Central memory CD8-positive, alpha-beta T cell (primary cell): Measurements from ENCODE around the gene APLF.
"Not testable (repeated sequence)": the region's sequence is repeated elsewhere in the genome, so short reads cannot be mapped to it uniquely, and the experiment has no call there.

Experiments used
- ATAC-seq: fragments of 150-1000 bp; cut with Tn5 transposase; replicated peaks from 2 replicates; pipeline ENCODE4 v1.10.0; 2022; ENCODE audit warnings: mild to moderate bottlenecking, moderate FRiP score, moderate number of reproducible peaks; ENCODE audit not compliant: poor library complexity, severe bottlenecking; ENCODE audit errors: extremely low read depth
- DNase-seq, 2 donors: peaks; one replicate each; pipeline ENCODE4 v3.0.0; 2021; ENCODE audit warnings: low spot score in 2 of 2
- H3K27ac Mint-ChIP-seq: one replicate; pipeline ENCODE4 v1.8.0; 2022; ENCODE audit warnings: low read depth, mild to moderate bottlenecking, moderate library complexity, mixed read lengths
- H3K27me3 Mint-ChIP-seq: one replicate; pipeline ENCODE4 v1.8.0; 2022; ENCODE audit warnings: mixed read lengths
- H3K36me3 Mint-ChIP-seq: one replicate; pipeline ENCODE4 v1.8.0; 2022; ENCODE audit warnings: mild to moderate bottlenecking, moderate library complexity, mixed read lengths; ENCODE audit not compliant: insufficient read depth
- H3K4me1 Mint-ChIP-seq: one replicate; pipeline ENCODE4 v1.8.0; 2022; ENCODE audit warnings: mixed read lengths
- H3K4me3 Mint-ChIP-seq: one replicate; pipeline ENCODE4 v1.8.0; 2022; ENCODE audit warnings: mild to moderate bottlenecking, moderate library complexity, mixed read lengths
- H3K9me3 Mint-ChIP-seq: one replicate; pipeline ENCODE4 v1.8.0; 2022; ENCODE audit warnings: mixed read lengths

Gene APLF

DNA sequence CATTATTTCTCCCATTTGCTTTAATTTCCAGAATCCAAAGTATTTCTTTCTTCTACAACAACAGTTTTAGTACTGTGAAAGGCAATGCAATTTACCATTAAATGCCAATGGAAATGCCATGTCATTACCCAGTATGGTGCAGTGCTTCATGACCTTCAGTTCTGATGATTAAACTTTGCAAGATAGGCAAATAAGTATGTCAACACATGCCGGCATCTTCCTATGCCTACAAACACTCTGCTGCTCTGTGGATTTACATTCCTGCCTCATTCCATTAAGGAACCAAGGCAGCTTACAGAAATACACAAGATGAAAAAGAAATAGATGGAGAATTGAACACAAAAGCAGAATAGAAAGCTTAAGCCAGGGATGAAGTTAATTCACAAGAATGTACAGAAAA lies 123.3 kb downstream of the APLF start:
- Mint-ChIP-seq H3K9me3 (no peaks in the 10 kb centered on the region), H3K4me3 (no peak overlapping the region), H3K4me1 (peaks cover 6% of the 10 kb centered on the region), H3K27me3 (no peaks in the 10 kb centered on the region), H3K36me3 (no peaks in the 10 kb centered on the region), H3K27ac (no peak overlapping the region)
- ATAC-seq, result no peak
- DNase-seq, result no peak

DNA sequence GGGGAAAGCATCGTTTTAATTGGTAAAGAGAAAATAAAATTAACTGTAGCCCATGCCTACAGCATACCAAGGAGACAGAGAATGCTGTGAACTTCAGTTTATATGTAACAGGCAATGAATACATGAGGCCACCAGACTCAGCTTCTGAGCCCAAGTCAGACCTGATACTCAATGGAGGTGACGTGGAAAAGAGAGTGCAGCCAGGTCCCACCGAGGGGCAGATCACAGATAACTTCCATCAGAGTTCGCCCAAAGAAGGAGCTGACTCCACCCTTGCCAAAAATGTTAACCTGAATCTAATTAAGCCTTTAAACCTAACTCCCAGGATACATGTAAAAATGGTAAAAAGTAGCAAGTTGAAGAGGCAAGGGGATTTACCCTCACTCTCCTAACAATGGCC lies 123.8 kb downstream of the APLF start:
- Mint-ChIP-seq H3K27ac (no peak overlapping the region), H3K36me3 (no peaks in the 10 kb centered on the region), H3K4me1 (peaks cover 6% of the 10 kb centered on the region), H3K27me3 (no peaks in the 10 kb centered on the region), H3K9me3 (no peaks in the 10 kb centered on the region), H3K4me3 (no peak overlapping the region)
- ATAC-seq, result no peak
- no peak for DNase-seq

DNA sequence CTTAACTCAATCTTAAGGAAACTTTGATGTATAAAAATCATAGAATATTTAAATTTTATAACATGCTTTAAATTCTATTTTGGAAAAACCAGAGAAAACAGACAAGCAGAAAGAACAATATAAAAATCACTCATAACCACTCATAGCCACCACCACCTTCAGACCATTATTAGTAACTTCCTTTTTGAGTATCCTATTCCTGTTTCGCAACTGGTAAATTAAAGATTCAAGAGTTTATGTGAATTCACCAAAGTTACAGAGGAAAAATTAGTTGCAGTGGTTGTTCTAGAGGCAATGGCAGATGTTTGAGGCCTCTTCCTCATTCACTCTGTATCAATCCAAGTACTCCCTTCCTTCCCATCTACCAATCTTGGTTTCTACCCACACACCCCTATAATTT lies 126.7 kb downstream of the APLF start:
- Mint-ChIP-seq H3K27me3 (peaks cover 21% of the 10 kb centered on the region), H3K9me3 (no peaks in the 10 kb centered on the region), H3K4me1 (peaks cover 6% of the 10 kb centered on the region), H3K27ac (no peak overlapping the region), H3K36me3 (no peaks in the 10 kb centered on the region), H3K4me3 (no peak overlapping the region)
- ATAC-seq (no peak), DNase-seq (no peak)

DNA sequence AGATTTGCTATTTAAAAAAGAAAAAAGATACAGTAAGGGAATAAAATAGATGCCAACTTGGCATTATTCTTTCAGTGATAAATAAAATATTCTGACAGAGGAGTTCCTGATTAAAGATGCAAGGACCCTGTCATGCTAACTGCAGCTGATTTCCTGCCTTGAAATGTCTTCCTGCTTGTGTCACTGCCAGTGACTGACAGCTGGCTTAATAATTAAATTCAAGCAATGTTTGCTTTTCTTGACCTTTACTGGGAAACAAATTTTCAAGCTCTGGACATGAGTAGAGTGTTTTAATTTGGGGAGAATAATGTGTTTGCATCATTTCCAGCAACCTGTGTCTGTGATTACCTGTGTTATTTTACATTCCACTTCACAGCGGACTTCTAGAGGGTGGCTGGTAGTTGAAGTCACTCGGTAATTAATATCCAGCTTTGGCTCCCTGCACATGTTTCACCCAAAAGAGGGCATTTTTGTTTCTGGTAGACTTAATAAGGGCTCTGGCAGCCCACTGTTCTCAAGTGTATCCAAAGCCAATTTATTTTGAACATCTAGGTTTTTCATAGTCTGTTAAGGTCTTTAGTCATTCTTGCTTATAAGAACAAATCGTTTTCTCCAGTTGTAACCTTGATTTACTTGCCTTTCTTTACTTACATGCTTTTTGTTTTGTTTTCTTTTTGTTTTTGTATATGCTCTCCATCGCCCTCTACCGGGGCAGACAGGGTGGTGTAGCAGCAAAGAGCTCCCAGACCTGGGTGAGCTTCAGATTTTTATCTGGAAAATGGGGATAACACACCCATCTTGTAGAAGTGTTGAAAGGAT lies 127.5 kb downstream of the APLF start:
- H3K4me1 Mint-ChIP-seq, result peaks cover 6% of the 10 kb centered on the region
- H3K27ac Mint-ChIP-seq, result peak overlapping the region; percentile 29
- ATAC-seq (peak; percentile 49), DNase-seq (peak; percentile 24 to 34)
- H3K4me3 Mint-ChIP-seq, result peak overlapping the region; percentile 30
- H3K9me3 Mint-ChIP-seq, result peaks cover 2% of the 10 kb centered on the region
- peaks cover 29% of the 10 kb centered on the region for H3K27me3 Mint-ChIP-seq
- no peaks in the 10 kb centered on the region for H3K36me3 Mint-ChIP-seq

DNA sequence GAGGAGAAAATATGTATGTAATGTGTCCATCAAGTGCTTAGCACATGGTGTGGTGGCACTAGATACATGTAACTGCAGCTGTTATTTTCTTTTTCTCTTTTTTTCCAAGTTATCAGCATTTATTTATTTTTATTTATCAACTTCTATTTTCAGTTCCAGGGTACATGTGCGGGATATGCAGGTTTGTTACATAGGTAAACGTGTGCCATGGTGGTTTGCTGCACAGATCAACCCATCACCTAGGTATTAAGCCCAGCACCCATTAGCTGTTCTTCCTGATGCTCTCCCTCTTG lies 128.1 kb downstream of the APLF start:
- Mint-ChIP-seq H3K27me3 (peaks cover 35% of the 10 kb centered on the region), H3K27ac (peak overlapping the region; percentile 29), H3K4me3 (peak overlapping the region; percentile 30)
- not testable (repeated sequence) for ATAC-seq, DNase-seq, H3K36me3 Mint-ChIP-seq, H3K9me3 Mint-ChIP-seq, H3K4me1 Mint-ChIP-seq

DNA sequence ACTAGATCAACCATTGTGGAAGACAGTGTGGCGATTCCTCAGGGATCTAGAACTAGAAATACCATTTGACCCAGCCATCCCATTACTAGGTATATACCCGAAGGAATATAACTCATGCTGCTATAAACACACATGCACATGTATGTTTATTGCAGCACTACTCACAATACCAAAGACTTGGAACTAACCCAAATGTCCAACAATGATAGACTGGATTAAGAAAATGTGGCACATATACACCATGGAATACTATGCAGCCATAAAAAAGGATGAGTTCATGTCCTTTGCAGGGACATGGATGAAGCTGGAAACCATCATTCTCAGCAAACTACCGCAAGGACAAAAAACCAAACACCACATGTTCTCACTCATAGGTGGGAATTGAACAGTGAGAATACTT lies 133.1 kb downstream of the APLF start:
- not testable (repeated sequence) for DNase-seq, H3K4me3 Mint-ChIP-seq, H3K4me1 Mint-ChIP-seq, H3K9me3 Mint-ChIP-seq, H3K27ac Mint-ChIP-seq, H3K36me3 Mint-ChIP-seq, ATAC-seq
- peaks cover 36% of the 10 kb centered on the region for H3K27me3 Mint-ChIP-seq

DNA sequence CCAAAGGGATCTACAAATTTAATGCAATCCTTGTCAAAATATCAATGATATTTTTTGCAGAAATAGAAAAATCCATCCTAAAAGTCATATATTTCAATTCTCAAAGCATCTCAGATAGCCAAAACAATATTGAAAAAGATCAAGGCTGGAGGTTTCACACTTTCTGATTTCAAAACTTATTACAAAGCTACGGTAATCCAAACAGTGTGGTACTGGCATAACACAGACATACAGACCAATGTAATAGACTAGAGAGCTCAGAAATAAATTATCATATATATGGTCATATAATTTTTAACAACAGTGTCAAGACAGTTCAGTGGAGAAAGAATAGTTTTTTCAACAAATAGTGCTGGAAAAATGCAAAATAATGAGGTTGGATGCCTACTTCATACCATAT lies 135.7 kb downstream of the APLF start:
- no peaks in the 10 kb centered on the region for H3K4me1 Mint-ChIP-seq
- H3K27ac Mint-ChIP-seq, result no peak overlapping the region
- H3K36me3 Mint-ChIP-seq, result peaks cover 1% of the 10 kb centered on the region
- DNase-seq (no peak), ATAC-seq (no peak)
- peaks cover 7% of the 10 kb centered on the region for H3K9me3 Mint-ChIP-seq
- peaks cover 25% of the 10 kb centered on the region for H3K27me3 Mint-ChIP-seq
- no peak overlapping the region for H3K4me3 Mint-ChIP-seq

DNA sequence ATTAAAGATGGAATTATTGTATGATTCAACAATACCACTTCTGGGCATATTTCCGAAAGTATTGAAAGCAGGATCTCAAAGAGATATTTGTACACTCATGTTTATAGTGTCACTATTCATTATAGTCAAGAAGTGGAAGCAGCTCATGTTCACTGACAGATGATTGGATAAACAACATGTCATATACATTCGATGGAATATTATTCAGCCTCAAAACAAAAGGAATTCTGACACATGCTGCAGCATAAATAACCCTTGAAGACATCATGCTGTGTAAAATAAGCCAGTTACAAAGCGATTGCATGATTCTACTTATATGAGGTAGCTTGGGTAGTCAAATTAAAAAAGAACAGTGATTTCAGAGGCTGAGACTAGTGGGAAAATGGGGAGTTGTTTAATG lies 136.7 kb downstream of the APLF start:
- ATAC-seq (no peak), DNase-seq (no peak)
- Mint-ChIP-seq H3K27me3 (peaks cover 15% of the 10 kb centered on the region), H3K4me3 (no peak overlapping the region), H3K4me1 (no peaks in the 10 kb centered on the region), H3K27ac (no peak overlapping the region), H3K9me3 (peaks cover 7% of the 10 kb centered on the region), H3K36me3 (peaks cover 1% of the 10 kb centered on the region)

DNA sequence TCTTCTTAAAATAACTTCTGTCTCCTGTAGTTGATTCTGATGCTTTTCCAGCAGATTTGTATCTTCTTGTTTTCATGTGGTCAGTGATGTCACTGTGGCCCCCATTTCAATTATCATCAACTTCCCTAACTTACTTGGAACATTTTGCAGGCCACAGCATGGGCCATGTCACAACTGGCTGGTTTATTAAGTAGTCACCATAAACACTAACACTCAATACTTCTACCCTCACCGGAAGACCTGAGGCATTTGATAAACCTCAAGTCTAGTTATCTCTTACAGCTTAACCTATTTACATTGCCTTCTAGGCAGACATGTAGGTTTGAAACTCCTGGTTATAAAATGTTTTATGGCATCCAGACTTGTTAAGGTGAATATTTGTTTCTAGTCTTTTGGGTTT lies 138.6 kb downstream of the APLF start:
- Mint-ChIP-seq H3K4me1 (no peaks in the 10 kb centered on the region), H3K4me3 (no peak overlapping the region), H3K9me3 (peaks cover 6% of the 10 kb centered on the region)

DNA sequence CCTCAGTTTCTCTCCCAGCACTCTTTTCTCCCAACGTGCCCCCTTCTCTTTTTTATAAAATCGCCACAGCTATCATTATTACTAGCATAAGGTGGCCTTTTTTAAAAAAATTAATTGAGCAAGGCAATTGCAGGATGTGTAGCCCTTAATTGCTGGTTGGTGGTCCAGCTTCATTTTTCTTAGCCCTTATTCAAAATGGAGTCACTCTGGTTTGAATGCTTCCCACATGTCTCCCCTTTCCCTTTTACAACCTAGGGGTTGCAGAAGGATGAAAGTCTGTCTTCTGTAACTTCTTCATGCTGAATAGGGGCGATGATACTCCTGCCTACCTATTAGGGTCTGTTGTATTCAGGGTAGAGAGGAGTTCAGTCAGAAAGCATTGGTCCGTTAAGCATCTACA lies 139.4 kb downstream of the APLF start:
- no peaks in the 10 kb centered on the region for H3K36me3 Mint-ChIP-seq
- no peaks in the 10 kb centered on the region for H3K4me1 Mint-ChIP-seq
- peaks cover 6% of the 10 kb centered on the region for H3K9me3 Mint-ChIP-seq
- DNase-seq (no peak), ATAC-seq (no peak)
- H3K27ac Mint-ChIP-seq, result peak overlapping the region; percentile 21
- no peaks in the 10 kb centered on the region for H3K27me3 Mint-ChIP-seq
- H3K4me3 Mint-ChIP-seq, result no peak overlapping the region

More for the DNA sequence above, 138.6 kb downstream of the APLF start:
- H3K27me3 Mint-ChIP-seq, result no peaks in the 10 kb centered on the region
- peak overlapping the region; percentile 21 for H3K27ac Mint-ChIP-seq
- ATAC-seq (no peak), DNase-seq (no peak)
- no peaks in the 10 kb centered on the region for H3K36me3 Mint-ChIP-seq

DNA sequence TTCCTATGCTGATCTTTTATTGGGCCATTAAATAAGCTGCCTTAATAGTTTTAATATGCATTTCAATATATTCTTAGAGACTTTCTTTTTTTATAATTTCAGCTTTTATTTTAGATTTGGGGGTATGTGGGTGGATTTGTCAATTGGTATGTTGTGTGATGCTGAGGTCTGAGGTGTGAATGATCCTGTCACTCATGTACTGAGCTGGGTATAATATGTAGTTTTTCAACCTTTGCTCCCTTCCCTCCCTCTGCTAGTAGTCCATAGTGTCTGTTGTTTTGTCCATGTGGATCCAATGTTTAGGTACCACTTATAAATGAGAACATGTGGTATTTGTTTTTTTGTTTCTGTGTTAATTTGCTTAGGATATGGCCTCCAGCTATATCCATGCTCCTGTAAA lies 140.5 kb downstream of the APLF start:
- Mint-ChIP-seq H3K27me3 (no peaks in the 10 kb centered on the region), H3K4me1 (no peaks in the 10 kb centered on the region), H3K27ac (no peak overlapping the region), H3K9me3 (peaks cover 6% of the 10 kb centered on the region), H3K4me3 (no peak overlapping the region), H3K36me3 (no peaks in the 10 kb centered on the region)
- ATAC-seq, result no peak
- no peak for DNase-seq

DNA sequence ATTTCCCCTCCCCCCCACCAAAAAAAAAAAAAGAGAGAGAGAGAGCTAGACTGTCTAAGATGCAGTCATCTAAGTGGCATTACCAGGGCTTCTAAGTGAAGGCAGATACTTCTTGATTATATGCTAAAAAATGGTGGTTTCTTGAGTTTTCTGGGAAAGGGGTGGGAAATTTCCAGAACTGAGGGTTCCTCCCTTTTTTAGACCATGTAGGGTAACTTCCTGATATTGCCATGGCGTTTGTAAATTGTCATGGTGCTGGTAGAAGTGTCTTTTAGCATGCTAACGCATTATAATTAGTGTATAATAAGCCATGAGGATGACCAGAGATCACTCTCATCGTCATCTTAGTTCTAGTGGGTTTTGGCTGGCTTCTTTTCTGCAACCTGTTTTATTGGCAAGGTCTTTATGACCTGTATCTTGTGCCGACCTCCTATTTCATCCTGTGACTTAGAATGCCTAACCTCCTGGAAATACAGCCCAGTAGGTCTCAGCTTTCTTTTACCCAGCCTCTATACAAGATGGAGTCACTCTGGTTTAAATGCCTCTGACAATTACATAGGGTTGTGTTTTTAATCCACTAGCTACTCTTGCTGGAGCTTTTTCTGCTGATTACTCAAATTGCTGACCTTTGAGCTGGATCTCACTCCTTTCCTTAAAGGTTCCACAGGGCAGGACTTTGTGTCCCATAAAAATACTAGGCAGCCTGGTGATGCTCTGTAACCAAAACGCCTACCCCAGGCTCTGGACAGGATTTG lies 145.6 kb downstream of the APLF start:
- DNase-seq (no peak), ATAC-seq (no peak)
- Mint-ChIP-seq H3K36me3 (no peaks in the 10 kb centered on the region), H3K27ac (no peak overlapping the region), H3K9me3 (peaks cover 10% of the 10 kb centered on the region), H3K27me3 (no peaks in the 10 kb centered on the region), H3K4me1 (no peaks in the 10 kb centered on the region), H3K4me3 (no peak overlapping the region)

DNA sequence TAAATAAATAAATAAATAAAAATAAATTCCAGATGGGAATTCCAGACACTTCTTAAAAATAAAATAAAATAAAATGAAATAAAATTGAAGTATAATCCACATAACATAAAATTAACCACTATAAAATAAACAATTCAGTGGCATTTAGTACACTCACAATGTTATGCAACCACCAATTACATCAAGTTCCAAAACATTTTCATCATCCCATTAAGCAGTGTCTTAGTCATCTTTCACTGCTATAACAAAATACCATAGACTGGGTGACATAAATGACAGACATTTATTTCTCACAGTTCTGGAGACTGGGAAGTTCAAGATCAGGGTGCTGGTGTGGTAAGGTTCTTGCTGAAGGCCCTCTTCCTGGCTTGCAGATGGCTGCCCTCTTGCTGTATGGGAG lies 153.4 kb downstream of the APLF start:
- H3K36me3 Mint-ChIP-seq, result no peaks in the 10 kb centered on the region
- ATAC-seq (no peak), DNase-seq (no peak)
- peaks cover 4% of the 10 kb centered on the region for H3K27me3 Mint-ChIP-seq
- no peak overlapping the region for H3K27ac Mint-ChIP-seq
- no peaks in the 10 kb centered on the region for H3K9me3 Mint-ChIP-seq
- H3K4me3 Mint-ChIP-seq, result no peak overlapping the region
- no peaks in the 10 kb centered on the region for H3K4me1 Mint-ChIP-seq
